Measurements from ENCODE around the gene PKD1. TPM values are rescaled to one million over a fixed set of nuclear protein-coding genes. Genes with fewer than 3 reads are reported as not detected.
A peak's percentile ranks its signal among the peaks of the same experiment; 100 is the strongest.

PKD1 gene
- total and polyA plus RNA-seq, 4 experiments from 2014 or later: 2.3 to 126 (median 68.1) TPM

GRCh38 chr16:2179576-2179975 lies 43.9 kb upstream of the PKD1 start:
- H3K27me3 ChIP-seq (ENCODE audit: insufficient read depth, low read length): no peaks in the 10 kb centered on the region
- POLR2A ChIA-PET (ENCODE audit: partially characterized antibody): no interaction called here
- H3K4me3 ChIP-seq (ENCODE audit: low read length in 2 of 2): no peak overlapping the region
- no peaks in the 10 kb centered on the region for H3K4me1 ChIP-seq (ENCODE audit: insufficient read depth, low read length)
- CTCF ChIA-PET (ENCODE audit: partially characterized antibody): no interaction called here
- H3K27ac ChIP-seq (ENCODE audit: low read depth, low read length): no peak overlapping the region
- Mint-ChIP-seq H3K4me1 (peaks cover 0 to 7% (median 2%) of the 10 kb centered on the region in 4 donors), H3K27me3 (no peaks in the 10 kb centered on the region), H3K27ac (no peak overlapping the region), H3K36me3 (peaks cover 0 to 8% of the 10 kb centered on the region in 2 donors), H3K4me3 (no peak overlapping the region), H3K9me3 (no peaks in the 10 kb centered on the region)
- no peak for DNase-seq
- H3K9me3 ChIP-seq (ENCODE audit: control insufficient read depth in 1 of 2, low read length in 2 of 2): no peaks in the 10 kb centered on the region
- intact Hi-C loops (cut with micrococcal nuclease): no loop called here
- no peaks in the 10 kb centered on the region for H3K36me3 ChIP-seq (ENCODE audit: insufficient read depth, low read length)

GRCh38 chr16:2179107-2179501 lies 43.4 kb upstream of the PKD1 start:
- no peak overlapping the region for H3K4me3 ChIP-seq (ENCODE audit: low read length in 2 of 2)
- no peaks in the 10 kb centered on the region for H3K27me3 ChIP-seq (ENCODE audit: insufficient read depth, low read length)
- Mint-ChIP-seq H3K4me3 (no peak overlapping the region), H3K4me1 (peaks cover 0 to 7% (median 2%) of the 10 kb centered on the region in 4 donors), H3K27ac (no peak overlapping the region), H3K27me3 (no peaks in the 10 kb centered on the region), H3K9me3 (no peaks in the 10 kb centered on the region), H3K36me3 (peaks cover 0 to 12% of the 10 kb centered on the region in 2 donors)
- no peaks in the 10 kb centered on the region for H3K9me3 ChIP-seq (ENCODE audit: control insufficient read depth in 1 of 2, low read length in 2 of 2)
- CTCF ChIA-PET (ENCODE audit: partially characterized antibody): no interaction called here
- intact Hi-C loops (cut with micrococcal nuclease): no loop called here
- no peaks in the 10 kb centered on the region for H3K4me1 ChIP-seq (ENCODE audit: insufficient read depth, low read length)
- no peak for DNase-seq
- POLR2A ChIA-PET (ENCODE audit: partially characterized antibody): no interaction called here
- peaks cover 1% of the 10 kb centered on the region for H3K36me3 ChIP-seq (ENCODE audit: insufficient read depth, low read length)
- H3K27ac ChIP-seq (ENCODE audit: low read depth, low read length): no peak overlapping the region

GRCh38 chr16:2178321-2179106 lies 42.8 kb upstream of the PKD1 start:
- Histone ChIP-seq H3K27ac (ENCODE audit: low read depth, low read length) (no peak overlapping the region), H3K4me1 (ENCODE audit: insufficient read depth, low read length) (no peaks in the 10 kb centered on the region), H3K36me3 (ENCODE audit: insufficient read depth, low read length) (peaks cover 4% of the 10 kb centered on the region), H3K9me3 (ENCODE audit: control insufficient read depth in 1 of 2, low read length in 2 of 2) (no peaks in the 10 kb centered on the region), H3K4me3 (ENCODE audit: low read length in 2 of 2) (no peak overlapping the region), H3K27me3 (ENCODE audit: insufficient read depth, low read length) (no peaks in the 10 kb centered on the region)
- intact Hi-C loops (cut with micrococcal nuclease): no loop called here
- Mint-ChIP-seq H3K4me3 (no peak overlapping the region), H3K27me3 (no peaks in the 10 kb centered on the region), H3K36me3 (peaks cover 0 to 16% of the 10 kb centered on the region in 2 donors), H3K9me3 (no peaks in the 10 kb centered on the region), H3K4me1 (peaks cover 0 to 7% (median 2%) of the 10 kb centered on the region in 4 donors), H3K27ac (no peak overlapping the region)
- POLR2A ChIA-PET (ENCODE audit: partially characterized antibody): interaction anchor here (1.4 kb wide), 1 partner anchor 23 kb away, joined by 3 read pairs; the partner anchor contains the start of gene TRAF7
- peak in 4 of 5 donors; percentile 28 to 56 (median 47) for DNase-seq
- CTCF ChIA-PET (ENCODE audit: partially characterized antibody): no interaction called here

- no peak overlapping the region for H3K27ac Mint-ChIP-seq
- Histone ChIP-seq H3K4me3 (ENCODE audit: low read length in 2 of 2) (no peak overlapping the region), H3K36me3 (ENCODE audit: insufficient read depth, low read length) (peaks cover 4% of the 10 kb centered on the region), H3K27me3 (ENCODE audit: insufficient read depth, low read length) (no peaks in the 10 kb centered on the region), H3K9me3 (ENCODE audit: control insufficient read depth in 1 of 2, low read length in 2 of 2) (no peaks in the 10 kb centered on the region), H3K27ac (ENCODE audit: low read depth, low read length) (no peak overlapping the region), H3K4me1 (ENCODE audit: insufficient read depth, low read length) (no peaks in the 10 kb centered on the region)
- intact Hi-C loops (cut with micrococcal nuclease): no loop called here
- no peak overlapping the region for H3K4me3 Mint-ChIP-seq
- no peaks in the 10 kb centered on the region for H3K27me3 Mint-ChIP-seq
- CTCF ChIA-PET (ENCODE audit: partially characterized antibody): no interaction called here
- no peaks in the 10 kb centered on the region for H3K9me3 Mint-ChIP-seq
- no peak for DNase-seq
- POLR2A ChIA-PET (ENCODE audit: partially characterized antibody): interaction anchor here (1.4 kb wide), 1 partner anchor 22 kb away, joined by 3 read pairs; the partner anchor contains the start of gene TRAF7
- H3K36me3 Mint-ChIP-seq: peaks cover 0 to 16% of the 10 kb centered on the region in 2 donors
- peaks cover 0 to 7% (median 2%) of the 10 kb centered on the region in 4 donors for H3K4me1 Mint-ChIP-seq
Observed at GRCh38 chr16:2177561-2177960, 41.9 kb upstream of the PKD1 start.

- H3K9me3 Mint-ChIP-seq: no peaks in the 10 kb centered on the region
- H3K4me1 Mint-ChIP-seq: peaks cover 0 to 4% (median under 1%) of the 10 kb centered on the region in 4 donors
- ChIA-PET CTCF (ENCODE audit: partially characterized antibody) (no interaction called here), POLR2A (ENCODE audit: partially characterized antibody) (interaction anchor here (1.4 kb wide), 1 partner anchor 22 kb away, joined by 3 read pairs; the partner anchor contains the start of gene TRAF7)
- DNase-seq: no peak
- peaks cover 4% of the 10 kb centered on the region for H3K36me3 ChIP-seq (ENCODE audit: insufficient read depth, low read length)
- intact Hi-C loops (cut with micrococcal nuclease): no loop called here
- no peak overlapping the region for H3K27ac ChIP-seq (ENCODE audit: low read depth, low read length)
- no peaks in the 10 kb centered on the region for H3K27me3 Mint-ChIP-seq
- H3K27ac Mint-ChIP-seq: no peak overlapping the region
- H3K27me3 ChIP-seq (ENCODE audit: insufficient read depth, low read length): no peaks in the 10 kb centered on the region
- H3K4me1 ChIP-seq (ENCODE audit: insufficient read depth, low read length): no peaks in the 10 kb centered on the region
- H3K4me3 Mint-ChIP-seq: no peak overlapping the region
- peaks cover 0 to 16% of the 10 kb centered on the region in 2 donors for H3K36me3 Mint-ChIP-seq
- no peaks in the 10 kb centered on the region for H3K9me3 ChIP-seq (ENCODE audit: control insufficient read depth in 1 of 2, low read length in 2 of 2)
- no peak overlapping the region for H3K4me3 ChIP-seq (ENCODE audit: low read length in 2 of 2)
Observed at GRCh38 chr16:2177101-2177500, 41.4 kb upstream of the PKD1 start.

- H3K27me3 ChIP-seq (ENCODE audit: insufficient read depth, low read length): no peaks in the 10 kb centered on the region
- no peak overlapping the region for H3K27ac ChIP-seq (ENCODE audit: low read depth, low read length)
- ChIA-PET POLR2A (ENCODE audit: partially characterized antibody) (no interaction called here), CTCF (ENCODE audit: partially characterized antibody) (interaction anchor here (0.6 to 0.8 kb wide), 2 partner anchors 36 to 701 kb away, joined by 3 to 4 read pairs; no protein-coding TSS in a partner anchor)
- H3K36me3 Mint-ChIP-seq: peaks cover 0 to 19% of the 10 kb centered on the region in 2 donors
- no peak overlapping the region for H3K4me3 Mint-ChIP-seq
- no peaks in the 10 kb centered on the region for H3K9me3 Mint-ChIP-seq
- H3K36me3 ChIP-seq (ENCODE audit: insufficient read depth, low read length): peaks cover 4% of the 10 kb centered on the region
- no peaks in the 10 kb centered on the region for H3K4me1 ChIP-seq (ENCODE audit: insufficient read depth, low read length)
- H3K27ac Mint-ChIP-seq: no peak overlapping the region
- H3K4me3 ChIP-seq (ENCODE audit: low read length in 2 of 2): no peak overlapping the region
- intact Hi-C loops (cut with micrococcal nuclease): no loop called here
- H3K27me3 Mint-ChIP-seq: no peaks in the 10 kb centered on the region
- no peaks in the 10 kb centered on the region for H3K9me3 ChIP-seq (ENCODE audit: control insufficient read depth in 1 of 2, low read length in 2 of 2)
- no peak for DNase-seq
- H3K4me1 Mint-ChIP-seq: no peaks in the 10 kb centered on the region
Observed at GRCh38 chr16:2176047-2176446, 40.3 kb upstream of the PKD1 start.

- intact Hi-C loops (cut with micrococcal nuclease): no loop called here
- peaks cover 4% of the 10 kb centered on the region for H3K36me3 ChIP-seq (ENCODE audit: insufficient read depth, low read length)
- H3K4me3 ChIP-seq (ENCODE audit: low read length in 2 of 2): no peak overlapping the region
Observed at GRCh38 chr16:2175454-2175853, 39.8 kb upstream of the PKD1 start.

More at GRCh38 chr16:2175454-2175853, 39.8 kb upstream of the PKD1 start:
- Mint-ChIP-seq H3K4me3 (no peak overlapping the region), H3K27me3 (no peaks in the 10 kb centered on the region), H3K4me1 (no peaks in the 10 kb centered on the region), H3K9me3 (no peaks in the 10 kb centered on the region), H3K27ac (no peak overlapping the region), H3K36me3 (peaks cover 0 to 19% of the 10 kb centered on the region in 2 donors)
- no peak for DNase-seq
- Histone ChIP-seq H3K4me1 (ENCODE audit: insufficient read depth, low read length) (no peaks in the 10 kb centered on the region), H3K9me3 (ENCODE audit: control insufficient read depth in 1 of 2, low read length in 2 of 2) (no peaks in the 10 kb centered on the region), H3K27ac (ENCODE audit: low read depth, low read length) (no peak overlapping the region), H3K27me3 (ENCODE audit: insufficient read depth, low read length) (no peaks in the 10 kb centered on the region)
- CTCF ChIA-PET (ENCODE audit: partially characterized antibody): interaction anchor here (0.8 kb wide), 1 partner anchor 35 kb away, joined by 3 read pairs; no protein-coding TSS in a partner anchor
- POLR2A ChIA-PET (ENCODE audit: partially characterized antibody): no interaction called here

Data from CD4-positive, alpha-beta memory T cell (primary cell).